Fibroblast of peridontal ligament (primary cell): ENCODE results near the gene GRAMD1B.
A peak's percentile ranks its signal among the peaks of the same experiment; 100 is the strongest.

Experiments used
- DNase-seq: peaks from one replicate; pipeline ENCODE4 v3.0.0-alpha.2; 2010; ENCODE audit errors: extremely low read depth

Gene GRAMD1B

GRCh38 chr11:123532131-123532530, 102.1 kb downstream of the GRAMD1B start:
- no peak for DNase-seq

GRCh38 chr11:123535401-123535800, 105.3 kb downstream of the GRAMD1B start:
- DNase-seq = no peak

- peak; percentile 48 for DNase-seq
These were observed 106.8 kb downstream of the GRAMD1B start for GRCh38 chr11:123536690-123537437.

GRCh38 chr11:123537726-123538125, 107.7 kb downstream of the GRAMD1B start:
- no peak for DNase-seq

GRCh38 chr11:123543797-123544196, 113.7 kb downstream of the GRAMD1B start:
- peak; percentile 94 for DNase-seq

GRCh38 chr11:123544631-123545375, 114.7 kb downstream of the GRAMD1B start:
- no peak for DNase-seq

GRCh38 chr11:123545726-123546270, 115.7 kb downstream of the GRAMD1B start:
- DNase-seq = peak; percentile 28

- DNase-seq = peak; percentile 90
These were observed 116.4 kb downstream of the GRAMD1B start for GRCh38 chr11:123546515-123546914.

GRCh38 chr11:123547180-123547579, 117.1 kb downstream of the GRAMD1B start:
- no peak for DNase-seq

GRCh38 chr11:123548774-123549173, 118.7 kb downstream of the GRAMD1B start:
- DNase-seq = no peak

GRCh38 chr11:123549926-123550917, 120.2 kb downstream of the GRAMD1B start:
- no peak for DNase-seq

GRCh38 chr11:123551079-123551478, 121.0 kb downstream of the GRAMD1B start:
- no peak for DNase-seq

GRCh38 chr11:123556633-123557032, 126.6 kb downstream of the GRAMD1B start:
- no peak for DNase-seq

- DNase-seq = peak; percentile 27
These were observed 128.7 kb downstream of the GRAMD1B start for GRCh38 chr11:123558536-123559315.

- DNase-seq = peak; percentile 19
These were observed 129.5 kb downstream of the GRAMD1B start for GRCh38 chr11:123559523-123559955.

GRCh38 chr11:123560006-123560405, 129.9 kb downstream of the GRAMD1B start:
- DNase-seq = peak; percentile 88

GRCh38 chr11:123561431-123561800, 131.3 kb downstream of the GRAMD1B start:
- no peak for DNase-seq

GRCh38 chr11:123562158-123562557, 132.1 kb downstream of the GRAMD1B start:
- no peak for DNase-seq

- DNase-seq = no peak
These were observed 132.8 kb downstream of the GRAMD1B start for GRCh38 chr11:123562829-123563228.

- no peak for DNase-seq
These were observed 134.2 kb downstream of the GRAMD1B start for GRCh38 chr11:123564221-123564620.

- DNase-seq = no peak
These were observed 136.8 kb downstream of the GRAMD1B start for GRCh38 chr11:123566852-123567251.
